GM19099 (cell line): ENCODE results near the gene FBXW8.

ENCODE experiments used
- POLR2A ChIP-seq: IDR thresholded peaks from 3 replicates; pipeline ENCODE4 v1.6.1; 2011; ENCODE audit warnings: low read depth; ENCODE audit not compliant: insufficient read length; ENCODE audit errors: extremely low read depth

Gene FBXW8

DNA sequence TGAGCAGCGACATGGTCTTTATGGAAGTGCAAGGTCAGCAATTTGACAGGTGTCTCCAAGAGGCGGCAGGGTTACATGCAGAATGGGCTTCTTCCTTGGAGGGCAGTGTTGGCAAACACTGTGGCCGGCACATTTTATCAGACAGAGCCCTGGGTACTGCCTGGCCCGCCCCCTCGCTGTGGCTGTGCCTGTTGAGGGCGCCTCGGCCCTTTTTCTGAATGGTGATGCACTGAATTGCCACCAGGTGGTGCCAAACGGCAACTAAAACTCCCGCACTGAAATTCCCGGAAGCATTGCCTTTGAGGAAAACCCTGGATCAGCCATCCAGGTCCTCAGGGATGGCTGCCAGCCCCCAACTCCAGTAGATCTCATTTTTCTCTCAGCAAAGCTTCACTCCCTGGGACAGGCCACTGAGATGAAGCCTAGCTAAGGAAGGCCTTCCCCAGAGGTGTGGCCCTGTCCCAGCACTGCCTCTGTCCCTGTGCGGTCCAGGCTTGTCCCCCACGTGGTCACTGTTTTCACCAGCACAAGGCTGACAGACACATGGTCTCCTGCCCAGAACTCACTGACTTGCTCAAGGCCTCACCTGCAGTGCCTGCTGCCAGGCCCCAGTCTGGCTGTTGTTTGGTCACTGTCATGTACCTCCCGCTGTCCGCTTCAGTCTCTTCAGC lies 114.9 kb downstream of the FBXW8 start:
- TF ChIP-seq POLR2A = no peak

GRCh38 chr12:117026343-117026742 lies 115.6 kb downstream of the FBXW8 start:
- TF ChIP-seq POLR2A = no peak

- no peak for TF ChIP-seq POLR2A
Observed at GRCh38 chr12:117026921-117027250, 116.1 kb downstream of the FBXW8 start.

DNA sequence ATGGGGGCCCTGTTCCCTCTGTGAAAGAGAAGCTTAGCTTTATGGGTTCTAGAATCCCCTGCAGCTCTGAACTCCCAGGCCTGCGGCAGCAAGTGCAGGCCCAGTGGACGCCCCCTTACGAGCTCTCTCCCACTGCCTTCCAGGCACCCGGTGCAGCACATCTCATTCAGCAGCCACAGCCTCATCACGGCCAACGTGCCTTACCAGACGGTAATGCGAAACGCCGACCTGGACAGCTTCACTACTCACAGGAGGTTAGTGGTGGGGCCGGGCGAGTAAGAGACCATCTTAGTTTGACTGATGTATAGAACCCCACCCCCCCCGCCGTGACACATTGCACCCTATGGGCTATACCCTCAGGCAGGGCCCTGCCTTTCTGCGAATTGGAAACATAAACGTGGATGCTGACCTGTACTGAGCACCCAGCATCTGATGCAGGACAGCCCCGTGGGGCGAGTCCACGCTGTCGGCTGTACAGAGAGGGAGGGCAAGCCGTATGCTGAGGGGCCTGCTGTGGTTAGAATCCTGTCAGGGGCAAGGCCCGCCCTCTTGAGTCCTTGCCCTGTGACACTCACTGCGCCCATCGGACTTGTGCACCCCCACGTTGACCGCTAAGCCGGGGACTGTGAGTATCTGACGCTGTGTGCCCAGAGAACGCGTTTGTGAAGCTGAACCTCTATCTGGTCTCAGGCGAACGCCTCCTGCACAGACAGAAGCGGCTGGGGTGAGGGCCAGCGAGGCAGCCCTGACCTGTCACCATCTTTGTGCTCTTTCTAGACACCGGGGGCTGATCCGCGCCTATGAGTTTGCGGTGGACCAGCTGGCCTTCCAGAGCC lies 116.7 kb downstream of the FBXW8 start:
- TF ChIP-seq POLR2A = no peak

DNA sequence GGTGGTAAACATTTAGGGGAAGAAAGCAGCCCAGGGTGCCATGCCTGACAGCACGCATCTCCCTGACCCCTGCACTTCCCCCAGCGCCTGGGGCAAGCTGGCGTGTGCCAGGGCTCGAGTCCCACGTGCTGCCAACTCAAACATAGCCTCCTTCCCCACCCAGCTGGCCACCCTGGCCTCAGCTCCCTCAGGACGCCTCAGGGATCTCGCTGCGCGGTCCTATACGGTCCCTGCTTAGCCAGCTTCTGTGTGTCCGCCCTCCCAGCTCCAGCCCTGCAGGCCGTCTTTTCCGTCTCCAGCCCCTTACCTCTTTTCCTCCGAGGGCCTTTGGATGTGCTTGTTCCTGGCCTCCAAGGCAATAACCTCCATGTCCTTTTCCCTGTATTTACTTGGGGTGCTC lies 117.5 kb downstream of the FBXW8 start:
- no peak for TF ChIP-seq POLR2A

DNA sequence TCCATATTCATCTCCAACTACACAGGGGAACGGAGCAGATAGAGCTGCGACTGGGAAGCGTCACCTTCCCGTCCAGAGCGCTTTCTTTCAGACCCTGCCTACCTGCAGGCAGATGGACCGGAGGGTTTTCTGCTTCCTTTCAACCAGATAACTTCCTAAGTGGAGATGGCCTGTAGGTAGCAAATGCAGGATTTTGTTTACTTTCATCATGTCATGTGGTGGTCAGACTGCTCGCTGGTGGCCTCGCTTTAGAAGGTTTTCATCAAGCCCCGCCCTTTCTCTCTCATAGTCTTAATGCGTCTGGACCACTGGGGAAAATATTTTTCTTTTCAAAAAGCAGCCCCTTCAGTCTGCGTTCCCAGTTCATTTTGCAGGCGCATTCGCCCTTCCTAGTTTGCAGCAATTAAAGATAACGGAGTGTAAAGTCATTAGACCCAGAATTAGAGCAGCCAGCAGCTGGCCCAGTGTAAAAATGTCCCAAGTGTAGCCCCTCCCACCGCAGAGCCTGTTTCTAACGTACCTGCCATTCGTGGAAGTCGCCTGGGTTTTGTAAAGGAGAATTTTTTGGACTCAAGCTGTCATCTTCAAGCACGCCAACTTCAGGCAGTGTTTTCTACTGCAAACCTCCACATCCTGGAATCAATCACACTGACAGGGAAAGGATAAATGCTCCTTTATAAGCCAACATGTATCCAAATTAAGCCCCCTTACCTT lies 119.6 kb downstream of the FBXW8 start:
- TF ChIP-seq POLR2A = no peak

DNA sequence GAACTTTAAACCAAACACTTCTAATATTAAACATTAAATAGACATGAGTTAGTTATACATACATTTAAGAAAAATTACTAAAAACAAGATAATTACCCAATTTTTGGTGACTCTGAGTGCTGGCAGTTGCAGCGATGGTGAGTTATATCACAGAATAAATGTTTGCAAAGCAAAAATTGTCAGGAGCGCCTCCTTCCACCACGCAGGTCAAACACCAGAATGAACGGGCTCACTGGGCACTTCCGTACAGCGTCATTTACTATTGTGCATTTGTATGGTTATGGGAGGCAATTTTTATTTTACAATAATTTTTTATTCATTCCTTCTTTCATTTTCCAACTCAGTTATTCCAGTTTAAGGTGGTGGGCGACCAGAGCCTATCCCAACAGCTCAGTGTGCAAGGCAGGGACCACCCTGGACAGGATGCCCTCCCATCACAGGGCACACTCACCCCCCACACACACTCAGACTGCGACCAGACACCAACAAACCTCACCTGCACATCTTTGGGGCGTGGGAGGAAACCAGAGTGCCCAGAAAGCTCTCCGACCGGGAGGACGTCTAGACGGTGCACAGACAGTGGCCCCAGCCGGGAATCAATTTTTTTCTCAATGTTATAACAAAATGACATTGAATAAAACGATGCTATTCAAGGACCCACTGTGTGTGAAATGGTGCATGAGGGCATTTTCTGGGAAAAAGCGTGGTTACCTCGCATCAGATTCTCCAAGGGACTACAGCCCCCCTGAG lies 121.3 kb downstream of the FBXW8 start:
- TF ChIP-seq POLR2A = no peak

DNA sequence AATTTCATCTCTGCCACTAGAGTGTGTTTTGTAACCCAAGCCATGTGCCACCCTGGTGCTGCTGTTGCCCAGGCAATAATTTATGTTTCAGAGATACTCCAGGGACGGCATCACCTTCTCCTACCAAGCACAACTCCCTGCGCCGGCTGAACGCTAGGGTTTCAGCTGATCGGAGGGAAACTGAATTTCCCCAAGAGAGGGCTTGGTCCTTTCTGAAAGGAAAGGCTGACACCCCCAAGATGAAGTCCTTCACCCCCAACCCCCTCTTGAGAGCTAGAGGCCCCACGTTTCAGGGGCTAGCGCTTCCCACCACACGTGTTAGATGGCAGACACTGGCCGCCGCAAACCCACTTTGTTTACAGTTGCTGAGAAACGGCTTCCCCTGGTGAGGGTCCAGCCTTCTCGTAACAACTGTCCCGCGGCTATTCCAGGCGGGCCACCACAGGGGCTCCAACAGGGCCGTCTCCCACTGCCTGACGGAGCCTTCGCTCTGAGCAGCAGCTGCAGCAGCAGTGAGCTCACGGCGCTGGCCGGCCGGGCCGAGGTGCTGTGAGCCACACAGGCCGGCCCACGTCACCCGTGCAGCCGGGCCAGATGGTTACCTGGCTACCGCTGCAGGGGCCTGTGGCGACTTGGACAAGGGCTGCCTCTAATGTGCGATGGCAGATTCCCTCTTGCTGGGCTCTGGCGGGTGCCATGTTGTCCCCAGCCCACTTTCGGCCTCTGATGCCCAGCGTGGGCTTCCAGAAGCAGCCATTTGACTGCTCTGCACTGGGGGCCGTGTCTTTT lies 122.0 kb downstream of the FBXW8 start:
- no peak for TF ChIP-seq POLR2A

GRCh38 chr12:117033382-117034221 lies 122.9 kb downstream of the FBXW8 start:
- no peak for TF ChIP-seq POLR2A

- no peak for TF ChIP-seq POLR2A
Observed at GRCh38 chr12:117034249-117034648, 123.5 kb downstream of the FBXW8 start.

- no peak for TF ChIP-seq POLR2A
Observed at GRCh38 chr12:117034701-117035151, 124.0 kb downstream of the FBXW8 start.

DNA sequence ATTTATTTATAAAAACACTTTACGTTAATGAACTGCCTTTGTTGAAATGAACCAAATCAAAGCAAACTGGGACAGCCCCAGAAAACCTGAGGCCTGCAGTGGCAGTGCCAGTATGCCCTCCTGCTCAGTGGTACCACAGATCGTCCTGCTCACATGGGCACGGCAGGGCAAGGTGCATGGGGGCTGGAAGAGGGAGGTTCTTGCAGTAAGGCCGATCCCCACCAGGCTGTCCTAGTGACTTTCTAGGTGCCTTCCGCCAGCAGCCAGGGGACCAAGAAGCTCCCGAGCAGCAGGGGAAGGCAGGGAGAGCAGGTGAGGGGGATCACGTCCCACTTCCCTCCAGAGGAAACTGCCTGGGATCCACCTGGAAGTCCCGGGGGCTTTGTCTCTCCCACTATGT lies 124.5 kb downstream of the FBXW8 start:
- TF ChIP-seq POLR2A = no peak

- no peak for TF ChIP-seq POLR2A
Observed at GRCh38 chr12:117036046-117036445, 125.3 kb downstream of the FBXW8 start.
